ENCODE data around the gene PLAC8L1.

The PLAC8L1 gene

DNA sequence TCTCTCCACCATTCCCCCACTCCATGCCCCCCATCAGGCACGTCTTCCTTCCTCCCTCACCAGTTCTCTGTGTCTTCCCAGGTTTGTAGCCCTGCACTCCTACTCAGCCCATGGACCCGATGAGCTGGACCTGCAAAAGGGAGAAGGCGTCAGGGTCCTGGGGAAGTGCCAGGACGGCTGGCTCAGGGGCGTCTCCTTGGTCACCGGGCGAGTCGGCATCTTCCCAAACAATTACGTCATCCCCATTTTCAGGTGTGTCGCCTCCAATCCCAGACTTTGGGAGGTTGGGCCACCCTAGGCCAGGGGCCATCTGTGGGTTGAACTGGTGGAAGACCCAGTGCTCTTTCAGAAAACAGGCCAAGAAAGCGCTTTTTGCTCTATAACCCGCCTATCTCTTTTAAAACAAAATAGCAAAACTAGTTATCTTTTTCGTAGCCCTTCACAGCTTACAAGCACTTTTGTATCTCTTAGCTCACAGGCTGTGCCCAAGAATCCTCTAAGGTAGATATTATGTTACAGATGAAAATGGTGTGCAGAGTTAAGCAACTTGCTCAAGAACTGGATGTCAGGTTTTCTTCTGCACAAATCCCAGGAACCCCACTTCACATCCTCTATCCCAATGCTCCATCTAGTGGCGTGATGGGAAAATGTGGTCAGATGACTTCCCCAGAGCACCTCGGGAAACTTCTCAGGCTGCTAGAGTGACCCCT lies 56.2 kb downstream of the PLAC8L1 start:
- no peak for DNase-seq (ENCODE audit: low spot score)
- Histone ChIP-seq H3K27ac (no peak overlapping the region), H3K4me3 (no peak overlapping the region)
- TF ChIP-seq, protein P1, sequence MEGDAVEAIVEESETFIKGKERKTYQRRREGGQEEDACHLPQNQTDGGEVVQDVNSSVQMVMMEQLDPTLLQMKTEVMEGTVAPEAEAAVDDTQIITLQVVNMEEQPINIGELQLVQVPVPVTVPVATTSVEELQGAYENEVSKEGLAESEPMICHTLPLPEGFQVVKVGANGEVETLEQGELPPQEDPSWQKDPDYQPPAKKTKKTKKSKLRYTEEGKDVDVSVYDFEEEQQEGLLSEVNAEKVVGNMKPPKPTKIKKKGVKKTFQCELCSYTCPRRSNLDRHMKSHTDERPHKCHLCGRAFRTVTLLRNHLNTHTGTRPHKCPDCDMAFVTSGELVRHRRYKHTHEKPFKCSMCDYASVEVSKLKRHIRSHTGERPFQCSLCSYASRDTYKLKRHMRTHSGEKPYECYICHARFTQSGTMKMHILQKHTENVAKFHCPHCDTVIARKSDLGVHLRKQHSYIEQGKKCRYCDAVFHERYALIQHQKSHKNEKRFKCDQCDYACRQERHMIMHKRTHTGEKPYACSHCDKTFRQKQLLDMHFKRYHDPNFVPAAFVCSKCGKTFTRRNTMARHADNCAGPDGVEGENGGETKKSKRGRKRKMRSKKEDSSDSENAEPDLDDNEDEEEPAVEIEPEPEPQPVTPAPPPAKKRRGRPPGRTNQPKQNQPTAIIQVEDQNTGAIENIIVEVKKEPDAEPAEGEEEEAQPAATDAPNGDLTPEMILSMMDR (IDR thresholded peaks at IDR 0.05), result peak; percentile 59

DNA sequence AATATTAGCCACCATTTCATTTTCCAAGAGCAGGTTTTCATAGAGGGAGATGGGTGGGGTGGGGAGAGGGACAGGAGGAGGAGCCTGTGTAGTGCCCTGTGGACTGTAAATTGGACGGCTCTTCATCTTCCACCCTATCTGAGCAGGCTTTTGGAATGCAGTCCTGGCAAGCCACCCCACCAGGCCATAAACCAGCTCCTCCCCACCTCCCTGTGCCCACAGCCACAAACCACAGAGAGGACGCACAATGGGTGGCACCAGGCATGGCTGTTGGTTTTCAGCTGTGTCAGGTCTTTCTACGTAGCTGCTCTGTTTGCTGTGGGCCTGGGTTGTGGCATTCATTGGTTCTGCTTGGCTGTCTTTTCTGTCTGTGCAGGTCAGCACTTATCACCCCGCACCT lies 58.0 kb downstream of the PLAC8L1 start:
- Histone ChIP-seq H3K27ac (no peak overlapping the region), H3K4me3 (no peak overlapping the region)
- TF ChIP-seq, protein P1 (IDR thresholded peaks at IDR 0.05), result no peak
- no peak for DNase-seq (ENCODE audit: low spot score)

DNA sequence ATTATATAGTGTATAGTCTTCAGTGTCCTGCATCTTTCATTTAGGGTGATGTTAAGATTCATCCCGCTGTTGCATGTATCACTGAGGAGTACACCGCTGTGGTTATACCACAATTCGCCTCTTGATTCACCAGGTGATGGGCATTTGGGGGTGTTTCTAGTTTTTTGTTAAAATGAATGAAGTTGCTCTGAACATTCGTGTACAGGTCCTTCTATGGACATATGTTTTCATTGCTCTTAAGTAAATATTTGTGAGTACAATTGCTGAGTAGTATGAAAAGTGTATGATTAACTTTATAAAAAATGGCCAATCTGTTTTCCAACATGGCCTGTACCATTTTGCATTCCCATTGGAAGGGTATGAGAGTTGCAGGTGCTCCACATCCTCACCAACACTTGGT lies 61.7 kb downstream of the PLAC8L1 start:
- Histone ChIP-seq H3K27ac (no peak overlapping the region), H3K4me3 (no peak overlapping the region)
- TF ChIP-seq, protein P1 (IDR thresholded peaks at IDR 0.05), result no peak
- DNase-seq (ENCODE audit: low spot score), result no peak

DNA sequence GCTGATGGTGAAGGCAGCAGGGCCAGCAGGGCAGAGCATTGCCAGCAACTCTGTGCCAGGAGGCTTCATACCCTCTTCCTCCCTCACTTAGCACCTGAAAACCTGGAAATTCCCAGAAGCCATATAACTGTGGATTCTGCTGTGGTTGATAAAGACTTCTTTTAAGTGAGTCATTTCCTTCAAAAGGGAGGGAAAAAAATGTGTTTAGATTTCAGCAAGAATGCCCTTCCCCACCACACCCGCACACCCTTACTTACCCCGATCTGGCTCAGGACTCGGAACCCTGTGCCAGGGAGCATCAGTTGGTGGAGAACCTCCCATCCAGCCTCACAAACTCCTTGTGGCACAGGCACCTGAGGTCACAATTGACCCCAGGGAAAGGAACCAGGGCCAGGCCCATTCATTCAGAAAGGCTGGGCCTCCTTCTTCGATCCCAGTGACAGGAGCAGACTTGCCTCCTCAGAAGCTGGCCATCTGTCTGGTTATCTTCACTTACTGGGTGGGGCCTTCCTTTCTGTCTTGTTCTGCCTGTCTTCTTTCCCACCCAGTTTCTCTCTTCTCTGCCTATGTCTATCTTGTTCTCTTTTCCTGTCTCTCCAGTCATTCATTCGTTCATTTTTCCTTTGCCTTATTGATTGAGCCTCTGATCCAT lies 62.6 kb downstream of the PLAC8L1 start:
- Histone ChIP-seq H3K27ac (no peak overlapping the region), H3K4me3 (no peak overlapping the region)
- no peak for DNase-seq (ENCODE audit: low spot score)
- TF ChIP-seq, protein P1 (IDR thresholded peaks at IDR 0.05), result no peak

DNA sequence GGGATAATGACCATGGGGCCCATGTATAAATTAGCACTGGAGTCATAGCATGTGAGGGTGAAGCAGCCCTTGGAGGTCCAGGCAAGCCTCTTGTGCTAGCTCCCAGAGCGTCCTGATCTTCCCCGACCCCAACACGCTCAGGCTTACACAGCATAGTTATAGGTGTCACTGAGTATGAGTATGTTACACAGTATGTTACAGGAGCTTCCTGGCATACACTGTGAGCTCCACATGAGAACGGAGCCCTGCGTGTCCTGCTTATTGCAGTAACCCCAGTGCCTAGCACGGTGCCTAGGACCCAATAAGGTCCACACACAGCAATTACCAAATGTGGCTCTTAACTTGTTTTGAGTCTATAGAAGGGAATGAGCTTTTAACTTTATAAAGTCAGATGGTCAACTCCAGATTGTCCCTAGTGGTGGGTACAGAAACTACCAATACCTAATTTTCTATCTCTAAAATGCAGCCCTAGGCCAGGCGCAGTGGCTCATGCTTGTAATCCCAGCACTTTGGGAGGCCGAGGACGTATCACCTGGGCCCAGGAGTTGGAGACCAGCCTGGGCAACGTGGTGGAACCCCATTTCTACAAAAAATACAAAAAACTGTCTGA lies 64.1 kb downstream of the PLAC8L1 start:
- H3K27ac ChIP-seq, result no peak overlapping the region
- H3K4me3 ChIP-seq, result no peak overlapping the region
- TF ChIP-seq, protein P1 (IDR thresholded peaks at IDR 0.05), result no peak
- no peak for DNase-seq (ENCODE audit: low spot score)

DNA sequence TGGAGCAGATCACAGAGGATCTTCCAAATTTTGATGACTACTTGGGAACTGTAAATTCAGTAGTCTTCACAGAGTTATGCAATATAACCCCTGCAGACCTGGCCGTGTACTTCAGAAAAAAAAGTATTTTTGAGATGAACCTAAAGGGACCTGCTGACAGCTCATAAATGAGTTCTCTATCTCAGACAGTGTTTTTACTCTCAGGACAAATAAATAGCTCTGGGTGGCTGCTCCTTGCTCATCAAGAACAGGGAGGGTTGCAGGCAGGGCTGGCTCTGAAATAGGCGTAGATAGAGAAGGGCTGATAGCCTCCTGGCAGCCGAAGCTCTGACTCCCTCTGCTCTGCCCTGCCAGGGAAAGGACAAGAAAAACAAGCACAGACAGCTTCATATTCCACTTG lies 64.8 kb downstream of the PLAC8L1 start:
- TF ChIP-seq, protein P1 (IDR thresholded peaks at IDR 0.05), result no peak
- DNase-seq (ENCODE audit: low spot score), result no peak
- H3K27ac ChIP-seq, result no peak overlapping the region
- no peak overlapping the region for H3K4me3 ChIP-seq

Data from coronary artery (tissue), 2 donors.